Neutrophil (primary cell): ENCODE data around the gene SBDS.

Experiments used
- H3K27ac ChIP-seq: fragments of 200-600 bp; sonication (generic); 2 replicates; pipeline ENCODE4 v1.5.1; 2016; ENCODE audit warnings: mild to moderate bottlenecking, moderate library complexity
- H3K27me3 ChIP-seq: fragments of 200-600 bp; sonication (generic); 2 replicates; pipeline ENCODE4 v1.6.0; 2016; ENCODE audit warnings: mild to moderate bottlenecking
- H3K36me3 ChIP-seq: fragments of 200-600 bp; sonication (generic); 2 replicates; pipeline ENCODE4 v1.5.1; 2017
- H3K4me1 ChIP-seq, 2 experiments: fragments of 200-600 bp in 1 of 2; sonication (generic) in 1 of 2; 1 replicate in 1 of 2; 2 replicates in 1 of 2; pipeline versions ENCODE4 v1.5.1 to v1.6.1; 2013 to 2016; ENCODE audit warnings: low read depth in 1 of 2, low read length in 1 of 2, mild to moderate bottlenecking in 1 of 2, moderate library complexity in 1 of 2; ENCODE audit not compliant: control insufficient read depth in 1 of 2, insufficient read depth in 1 of 2
- H3K4me3 ChIP-seq, 2 experiments: fragments of 200-600 bp in 1 of 2; sonication (generic) in 1 of 2; 1 replicate in 1 of 2; 2 replicates in 1 of 2; pipeline ENCODE4 v1.5.1; 2013 to 2016; ENCODE audit warnings: low read depth in 1 of 2, low read length in 1 of 2, mild to moderate bottlenecking in 1 of 2, moderate library complexity in 1 of 2
- H3K9me3 ChIP-seq: fragments of 200-600 bp; sonication (generic); 2 replicates; pipeline ENCODE4 v1.5.1; 2016
- CTCF ChIP-seq: fragments of 200-600 bp; sonication (generic); IDR thresholded peaks from 2 replicates; pipeline ENCODE4 v1.5.1; 2016; ENCODE audit warnings: antibody characterized with exemption

Gene SBDS

DNA sequence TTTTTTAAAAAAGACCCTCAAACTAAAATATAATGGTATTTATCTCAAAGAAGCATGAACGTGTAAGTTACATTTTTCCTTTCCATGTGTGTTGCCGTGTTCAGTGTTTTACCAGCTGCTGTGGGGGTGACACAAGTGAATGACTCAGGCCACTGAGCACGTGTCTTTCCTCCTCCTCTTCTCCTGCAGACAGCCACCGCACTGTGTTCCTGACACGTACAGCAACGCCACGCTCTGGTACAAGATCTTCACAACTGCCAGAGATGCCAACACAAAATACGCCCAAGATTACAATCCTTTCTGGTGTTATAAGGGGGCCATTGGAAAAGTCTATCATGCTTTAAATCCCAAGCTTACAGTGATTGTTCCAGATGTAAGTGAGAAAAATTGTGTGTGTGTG is 44.6 kb downstream of the SBDS start:
- H3K36me3 ChIP-seq = peaks cover 97% of the 10 kb centered on the region
- no peaks in the 10 kb centered on the region for H3K9me3 ChIP-seq
- TF ChIP-seq CTCF = no peak
- H3K27ac ChIP-seq = no peak overlapping the region
- H3K27me3 ChIP-seq = no peaks in the 10 kb centered on the region
- no peaks in the 10 kb centered on the region for H3K4me1 ChIP-seq
- no peak overlapping the region for H3K4me3 ChIP-seq

DNA sequence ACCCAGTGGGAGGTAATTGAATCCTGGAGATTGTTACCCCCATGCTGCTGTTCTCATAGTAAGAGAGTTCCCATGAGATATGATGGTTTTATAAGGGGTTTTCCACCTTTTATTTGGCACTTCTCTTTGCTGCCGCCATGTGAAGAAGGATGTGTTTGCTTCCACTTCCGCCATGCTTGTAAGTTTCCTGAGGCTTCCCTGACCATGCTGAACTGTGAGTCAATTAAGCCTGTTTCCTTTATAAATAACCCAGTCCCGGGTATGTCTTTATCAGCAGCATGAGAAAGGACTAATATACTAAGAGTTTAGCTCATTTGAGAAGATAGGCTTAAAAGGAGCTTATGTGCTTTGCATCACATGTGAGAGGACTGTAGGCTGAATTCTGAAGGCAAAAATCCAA is 45.1 kb downstream of the SBDS start:
- no peak overlapping the region for H3K4me3 ChIP-seq
- no peaks in the 10 kb centered on the region for H3K9me3 ChIP-seq
- no peak overlapping the region for H3K27ac ChIP-seq
- no peaks in the 10 kb centered on the region for H3K4me1 ChIP-seq
- no peak for TF ChIP-seq CTCF
- no peaks in the 10 kb centered on the region for H3K27me3 ChIP-seq
- peaks cover 97% of the 10 kb centered on the region for H3K36me3 ChIP-seq

DNA sequence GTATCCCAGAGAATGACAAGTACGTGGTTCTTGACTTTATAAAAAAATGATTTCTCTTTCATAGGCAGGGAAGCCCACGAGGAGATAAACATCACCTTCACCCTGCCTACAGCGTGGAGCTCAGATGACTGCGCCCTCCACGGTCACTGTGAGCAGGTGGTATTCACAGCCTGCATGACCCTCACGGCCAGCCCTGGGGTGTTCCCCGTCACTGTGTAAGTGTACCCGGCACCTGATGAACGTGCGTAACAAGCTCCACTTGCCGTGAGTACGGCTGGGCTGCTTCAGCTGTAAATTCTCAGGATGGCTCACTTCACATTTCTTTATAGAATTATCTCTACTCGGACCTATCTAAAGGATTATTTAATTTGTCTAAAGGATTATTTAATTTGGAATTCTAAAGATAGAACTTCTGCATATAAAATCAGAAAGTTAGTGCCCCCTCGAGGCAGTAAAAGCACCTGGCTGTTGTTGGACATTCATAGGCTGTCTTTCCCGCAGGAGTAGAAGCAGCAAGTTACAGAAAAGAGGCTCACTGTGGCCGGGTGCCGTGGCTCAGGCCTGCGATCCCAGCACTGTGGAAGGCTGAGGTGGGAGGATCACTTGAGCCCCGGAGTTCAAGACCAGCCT is 46.8 kb downstream of the SBDS start:
- Histone ChIP-seq H3K27me3 (no peaks in the 10 kb centered on the region), H3K4me3 (no peak overlapping the region), H3K36me3 (peaks cover 99% of the 10 kb centered on the region), H3K9me3 (no peaks in the 10 kb centered on the region), H3K4me1 (no peaks in the 10 kb centered on the region), H3K27ac (no peak overlapping the region)
- no peak for TF ChIP-seq CTCF

DNA sequence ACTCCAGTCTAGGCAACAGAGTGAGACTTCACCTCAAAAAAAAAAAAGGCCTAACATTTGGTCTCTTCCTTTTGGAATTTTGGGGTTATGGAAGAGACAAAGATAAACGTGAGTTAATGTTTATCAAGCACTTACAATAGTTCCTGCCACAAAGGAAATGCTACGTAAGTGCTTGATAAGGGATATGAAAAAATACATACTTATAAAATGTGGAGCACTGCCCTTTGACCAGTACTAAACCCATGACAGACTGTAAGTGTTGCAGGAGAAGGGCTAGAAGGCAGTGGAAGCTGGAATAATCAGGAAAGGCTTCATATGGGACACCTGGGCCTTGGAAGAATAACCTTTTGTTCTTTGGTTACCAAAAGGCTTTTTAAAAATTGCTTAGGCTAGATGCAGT is 48.8 kb downstream of the SBDS start:
- Histone ChIP-seq H3K4me1 (no peaks in the 10 kb centered on the region), H3K4me3 (no peak overlapping the region), H3K9me3 (no peaks in the 10 kb centered on the region), H3K27ac (no peak overlapping the region), H3K27me3 (no peaks in the 10 kb centered on the region), H3K36me3 (peaks cover 99% of the 10 kb centered on the region)
- no peak for TF ChIP-seq CTCF

DNA sequence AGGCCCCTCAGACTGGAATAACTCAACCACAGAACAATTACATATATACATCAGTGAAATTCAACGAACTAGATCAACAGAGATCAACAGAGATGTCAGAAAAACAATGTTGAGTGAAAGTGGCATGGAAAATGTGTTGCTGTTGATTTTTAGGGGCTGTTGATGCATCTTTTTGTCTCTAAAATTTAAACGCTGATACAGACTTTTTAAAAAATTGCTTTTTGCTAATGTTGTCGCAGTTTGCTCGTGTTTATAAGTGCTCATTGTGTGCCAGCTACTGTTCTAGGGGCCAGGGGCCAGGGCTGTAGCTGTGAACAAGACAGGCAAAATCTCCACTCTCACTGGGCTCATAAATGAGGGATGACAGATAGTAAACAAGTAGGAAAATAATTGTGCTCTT is 56.1 kb downstream of the SBDS start:
- Histone ChIP-seq H3K4me3 (no peak overlapping the region), H3K27ac (no peak overlapping the region), H3K36me3 (peaks cover 40% of the 10 kb centered on the region), H3K27me3 (no peaks in the 10 kb centered on the region), H3K4me1 (no peaks in the 10 kb centered on the region), H3K9me3 (no peaks in the 10 kb centered on the region)
- no peak for TF ChIP-seq CTCF

DNA sequence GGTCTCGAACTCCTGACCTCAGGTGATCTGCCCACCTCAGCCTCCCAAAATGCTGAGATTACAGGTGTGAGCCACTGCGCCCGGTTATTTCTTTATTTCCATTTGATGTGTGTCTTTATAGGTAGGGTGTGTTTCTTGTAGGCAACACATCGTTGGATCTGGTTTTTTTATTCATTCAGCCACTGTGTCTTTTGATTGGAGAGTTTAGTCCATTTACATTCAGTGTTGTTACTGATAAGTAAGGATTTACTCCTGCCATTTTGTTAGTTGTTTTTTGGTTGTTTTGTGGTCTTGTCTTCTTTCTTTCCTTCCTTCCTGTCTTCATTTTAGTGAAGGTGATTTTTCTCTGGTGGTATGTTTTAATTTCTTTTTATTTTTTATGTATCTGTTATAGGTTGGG is 57.4 kb downstream of the SBDS start:
- peaks cover 26% of the 10 kb centered on the region for H3K36me3 ChIP-seq
- H3K27ac ChIP-seq = no peak overlapping the region
- no peak for TF ChIP-seq CTCF
- no peaks in the 10 kb centered on the region for H3K4me1 ChIP-seq
- H3K4me3 ChIP-seq = no peak overlapping the region
- no peaks in the 10 kb centered on the region for H3K27me3 ChIP-seq
- H3K9me3 ChIP-seq = no peaks in the 10 kb centered on the region
